Adrenal gland (tissue), 12 donors: ENCODE data around the gene TRNAU1AP. TPM values are rescaled to one million over a fixed set of nuclear protein-coding genes. Genes with fewer than 3 reads are reported as not detected.

Source experiments
- DNase-seq, 7 donors: peaks; one replicate each; pipeline ENCODE4 v3.0.0-alpha.2; 2019 to 2020
- H3K27ac ChIP-seq, 5 donors: fragments of 200-600 bp; sonication (generic) in 4 of 5; 1 replicate in 3 of 5; 2 replicates in 2 of 5; pipeline versions ENCODE4 v1.5.1 to v1.8.0; 2016 to 2020; ENCODE audit warnings: mild to moderate bottlenecking in 1 of 5
- H3K27me3 ChIP-seq: fragments of 200-600 bp; 2 replicates; pipeline ENCODE4 v1.8.0; 2021
- H3K36me3 ChIP-seq, 2 donors: fragments of 200-600 bp; replicated peaks in 1 of 2; 1 replicate in 1 of 2; 2 replicates in 1 of 2; pipeline versions ENCODE4 v1.5.1 to v1.8.0; 2018 to 2022
- H3K4me1 ChIP-seq, 2 donors: fragments of 200-600 bp; replicated peaks in 1 of 2; 1 replicate in 1 of 2; 2 replicates in 1 of 2; pipeline versions ENCODE4 v1.5.1 to v1.8.0; 2018 to 2021
- H3K4me3 ChIP-seq, 4 donors: fragments of 200-600 bp; sonication (generic) in 3 of 4; one replicate each; pipeline ENCODE4 v1.5.1; 2016 to 2018
- H3K9me3 ChIP-seq, 3 donors: fragments of 200-600 bp; sonication (generic) in 1 of 3; replicated peaks in 1 of 3; 1 replicate in 2 of 3; 2 replicates in 1 of 3; pipeline versions ENCODE4 v1.5.1 to v1.8.0; 2016 to 2021
- CTCF ChIP-seq, 6 experiments: fragments of 450-650 bp in 4 of 6; fragments of 200-600 bp in 2 of 6; sonication (generic) in 1 of 6; IDR thresholded peaks; 1 replicate in 5 of 6; 2 replicates in 1 of 6; pipeline versions ENCODE4 v1.5.1 to v1.8.0; 2016 to 2021; ENCODE audit warnings: antibody characterized with exemption in 6 of 6, mild to moderate bottlenecking in 2 of 6, moderate library complexity in 1 of 6
- POLR2A ChIP-seq, 2 donors: fragments of 450-650 bp; IDR thresholded peaks; one replicate each; pipeline ENCODE4 v1.6.1; 2017; ENCODE audit warnings: antibody characterized with exemption in 2 of 2, mild to moderate bottlenecking in 2 of 2, moderate library complexity in 1 of 2
- WGBS, 4 donors: extraction: QIAGEN DNeasy Blood & Tissue Kit in 2 of 4; methylation state at CpG; one replicate each; pipeline versions ENCODE4 v1.1.5 to v1.1.7; 2013 to 2017; 5-methylcytosine and 5-hydroxymethylcytosine counted together
- intact Hi-C, 2 donors: fragments of 100-400 bp; cut with DNase I; formaldehyde crosslinking; loops; one replicate each; pipeline versions ENCODE4 v1.14.1 to v1.15.0; 2022 to 2023
- polyA plus RNA-seq, 3 donors: library from polyadenylated mRNA; stranded (reverse); fragments of 200-250 nt in 2 of 3; fragments of 350-450 nt in 1 of 3; fragmentation: Illumina TruSeq in 1 of 3; extraction: RNeasy Lipid Tissue Mini Kit (QIAGEN cat#74804) in 1 of 3; gene quantifications; one replicate each; pipeline ENCODE4 v1.2.3, GENCODE V29; 2013 to 2014
- total RNA-seq, 9 donors: library from RNA; depleted of rRNA in 4 of 9; stranded (reverse); fragments of >200 nt in 4 of 9; fragments of 120-200 nt in 1 of 9; fragmentation: NEBNext Ultra II Directional in 1 of 9; extraction: Animal tissue kit (Norgen Biotek cat#: 25700) in 1 of 9; gene quantifications; one replicate each; pipeline versions ENCODE4 v1.1.0 to v1.2.4, GENCODE V29; 2013 to 2023
- donor health status: healthy with polysubstance abuse.
- donor health status: Bipolar disorder and iron deficiency.
- donor health status: DM: yes; HTN: yes; CAD: no.
- donor health status: DM: no; HTN: no; CAD: no.
- donor health status: DM: no; HTN: no; CAD: no.
- donor health status: DM: yes; HTN: yes; CAD: no.

TRNAU1AP gene
- total and polyA plus RNA-seq, 12 donors = 9.5 to 29.0 (median 19.5) TPM

- peak overlapping the region; percentile 40 to 89 (median 72) for H3K27ac ChIP-seq
- peaks cover 0 to 43% of the 10 kb centered on the region in 2 donors for H3K36me3 ChIP-seq
- intact Hi-C loops = loop anchor here (5.0 to 10.0 kb wide), 2 partner anchors 92 to 95 kb away; no protein-coding TSS in a partner anchor
- no peaks in the 10 kb centered on the region for H3K27me3 ChIP-seq
- DNase-seq = peak in 1 of 7 donors; percentile 55
- 0 to 1% (median 0%) methylated on average over 14 of the region's 14 CpGs for WGBS, 4 donors
- peak overlapping the region; percentile 39 to 89 (median 86) for H3K4me3 ChIP-seq
- no peak for TF ChIP-seq POLR2A (IDR thresholded peaks at IDR 0.05)
- TF ChIP-seq CTCF (IDR thresholded peaks at IDR 0.05) = peak in 1 of 6 experiments; percentile 4
- H3K9me3 ChIP-seq = no peaks in the 10 kb centered on the region
- H3K4me1 ChIP-seq = peaks cover 25 to 48% of the 10 kb centered on the region in 2 donors
These were observed 46.0 kb upstream of the TRNAU1AP start for GRCh38 chr1:28506907-28507246.

DNA sequence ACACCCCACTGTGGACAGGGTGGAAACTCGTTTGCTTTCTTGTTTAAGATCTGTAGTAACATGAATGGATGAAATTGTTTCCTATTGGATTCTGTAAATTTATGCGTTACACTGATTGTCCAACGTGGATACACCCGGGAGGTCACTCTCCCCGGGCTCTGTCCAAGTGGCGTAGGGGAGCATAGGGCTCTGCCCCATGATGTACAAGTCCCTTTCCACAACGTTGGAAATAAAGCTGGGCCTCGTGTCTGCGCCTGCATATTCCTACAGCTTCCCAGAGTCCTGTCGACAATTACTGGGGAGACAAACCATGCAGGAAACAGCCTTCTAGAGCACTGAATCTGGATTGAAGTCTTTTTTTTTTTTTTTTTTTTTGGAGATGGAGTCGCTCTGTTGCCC lies 45.6 kb upstream of the TRNAU1AP start:
- DNase-seq = peak in 5 of 7 donors; percentile 42 to 68 (median 50)
- 0 to 3% (median 1%) methylated on average over 11 of the region's 11 CpGs for WGBS, 4 donors
- Histone ChIP-seq H3K36me3 (peaks cover 0 to 46% of the 10 kb centered on the region in 2 donors), H3K9me3 (no peaks in the 10 kb centered on the region), H3K4me3 (peak overlapping the region; percentile 24 to 86 (median 62)), H3K27ac (peak overlapping the region; percentile 40 to 89 (median 72)), H3K27me3 (no peaks in the 10 kb centered on the region), H3K4me1 (peaks cover 25 to 52% of the 10 kb centered on the region in 2 donors)
- TF ChIP-seq POLR2A (IDR thresholded peaks at IDR 0.05) = peak in 1 of 2 donors; percentile 41
- TF ChIP-seq CTCF (IDR thresholded peaks at IDR 0.05) = no peak
- intact Hi-C loops = loop anchor here (5.0 to 10.0 kb wide), 2 partner anchors 92 to 95 kb away; no protein-coding TSS in a partner anchor

DNA sequence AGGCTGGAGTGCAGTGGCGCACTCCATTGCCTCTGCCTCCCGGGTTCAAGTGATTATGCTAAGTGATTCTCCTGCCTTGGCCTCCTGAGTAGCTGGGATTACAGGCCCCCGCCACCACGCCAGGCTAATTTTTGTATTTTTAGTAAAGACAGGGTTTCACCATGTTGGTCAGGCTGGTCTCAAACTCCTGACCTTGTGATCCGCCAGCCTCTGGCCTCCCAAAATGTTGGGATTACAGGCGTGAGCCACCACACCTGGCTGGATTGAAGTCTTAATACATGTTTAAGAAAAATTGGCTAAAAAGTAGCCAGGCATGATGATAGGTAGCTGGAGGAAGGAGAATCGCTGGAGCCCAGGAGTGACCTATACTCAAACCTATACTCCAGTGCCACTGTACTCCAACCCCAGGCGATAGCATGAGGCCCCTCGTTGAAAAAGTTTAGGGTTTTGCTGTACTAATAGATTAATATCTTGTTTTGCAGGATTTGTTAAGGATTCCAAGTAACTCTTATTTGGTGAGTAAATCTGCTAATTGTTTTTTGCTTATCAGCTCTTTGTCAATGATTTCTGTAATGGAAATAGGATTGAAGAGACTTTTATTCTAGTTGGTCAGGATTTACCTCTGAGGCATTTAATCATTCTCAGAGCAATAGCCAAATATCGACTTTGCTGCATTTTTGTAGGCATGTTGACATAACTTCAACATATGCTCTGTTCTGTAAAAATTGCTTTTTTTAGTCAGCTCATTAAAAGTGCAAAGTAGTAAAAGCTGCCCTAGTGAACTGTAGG lies 45.0 kb upstream of the TRNAU1AP start:
- intact Hi-C loops = loop anchor here (5.0 to 10.0 kb wide), 2 partner anchors 93 to 96 kb away; no protein-coding TSS in a partner anchor
- WGBS, 4 donors = 15 to 31% (median 25%) methylated on average over 10 of the region's 10 CpGs
- DNase-seq = no peak
- no peak for TF ChIP-seq CTCF (IDR thresholded peaks at IDR 0.05)
- TF ChIP-seq POLR2A (IDR thresholded peaks at IDR 0.05) = no peak
- Histone ChIP-seq H3K9me3 (no peaks in the 10 kb centered on the region), H3K27me3 (no peaks in the 10 kb centered on the region), H3K27ac (peak overlapping the region; percentile 40 to 85 (median 68)), H3K4me3 (peak overlapping the region in 3 of 4 donors; percentile 39 to 86 (median 85)), H3K36me3 (peaks cover 0 to 52% of the 10 kb centered on the region in 2 donors), H3K4me1 (peaks cover 25 to 54% of the 10 kb centered on the region in 2 donors)

- H3K27ac ChIP-seq = peak overlapping the region in 3 of 5 donors; percentile 64 to 85 (median 72)
- H3K4me3 ChIP-seq = peak overlapping the region in 1 of 4 donors; percentile 85
- 28 to 39% (median 32%) methylated on average over 5 of the region's 5 CpGs for WGBS, 4 donors
- TF ChIP-seq POLR2A (IDR thresholded peaks at IDR 0.05) (no peak), CTCF (IDR thresholded peaks at IDR 0.05) (no peak)
- peaks cover 25 to 54% of the 10 kb centered on the region in 2 donors for H3K4me1 ChIP-seq
- H3K36me3 ChIP-seq = peaks cover 0 to 58% of the 10 kb centered on the region in 2 donors
- H3K27me3 ChIP-seq = no peaks in the 10 kb centered on the region
- H3K9me3 ChIP-seq = no peaks in the 10 kb centered on the region
- no peak for DNase-seq
- intact Hi-C loops = loop anchor here (5.0 to 10.0 kb wide), 2 partner anchors 94 to 96 kb away; no protein-coding TSS in a partner anchor
These were observed 44.5 kb upstream of the TRNAU1AP start for GRCh38 chr1:28508435-28508754.
